GM21825 (cell line): ENCODE measurements around the gene SLC16A14.
A peak's percentile ranks its signal among the peaks of the same experiment; 100 is the strongest.
"Not testable (repeated sequence)": the region's sequence is repeated elsewhere in the genome, so short reads cannot be mapped to it uniquely, and the experiment has no call there.

Experiments used
- ATAC-seq: cut with Tn5 transposase; IDR thresholded peaks from one replicate; pipeline ENCODE4 v1.9.1; 2021; ENCODE audit warnings: mild to moderate bottlenecking, moderate library complexity; ENCODE audit not compliant: unreplicated experiment

SLC16A14 gene, protein sequence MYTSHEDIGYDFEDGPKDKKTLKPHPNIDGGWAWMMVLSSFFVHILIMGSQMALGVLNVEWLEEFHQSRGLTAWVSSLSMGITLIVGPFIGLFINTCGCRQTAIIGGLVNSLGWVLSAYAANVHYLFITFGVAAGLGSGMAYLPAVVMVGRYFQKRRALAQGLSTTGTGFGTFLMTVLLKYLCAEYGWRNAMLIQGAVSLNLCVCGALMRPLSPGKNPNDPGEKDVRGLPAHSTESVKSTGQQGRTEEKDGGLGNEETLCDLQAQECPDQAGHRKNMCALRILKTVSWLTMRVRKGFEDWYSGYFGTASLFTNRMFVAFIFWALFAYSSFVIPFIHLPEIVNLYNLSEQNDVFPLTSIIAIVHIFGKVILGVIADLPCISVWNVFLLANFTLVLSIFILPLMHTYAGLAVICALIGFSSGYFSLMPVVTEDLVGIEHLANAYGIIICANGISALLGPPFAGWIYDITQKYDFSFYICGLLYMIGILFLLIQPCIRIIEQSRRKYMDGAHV

GRCh38 chr2:230068651-230069055 is at the start of gene SLC16A14:
SLC16A14 (minus strand) TSS chr2:230068924; CDS start chr2:230059352, 9,572 bp downstream.
- peak; percentile 36 for ATAC-seq

DNA sequence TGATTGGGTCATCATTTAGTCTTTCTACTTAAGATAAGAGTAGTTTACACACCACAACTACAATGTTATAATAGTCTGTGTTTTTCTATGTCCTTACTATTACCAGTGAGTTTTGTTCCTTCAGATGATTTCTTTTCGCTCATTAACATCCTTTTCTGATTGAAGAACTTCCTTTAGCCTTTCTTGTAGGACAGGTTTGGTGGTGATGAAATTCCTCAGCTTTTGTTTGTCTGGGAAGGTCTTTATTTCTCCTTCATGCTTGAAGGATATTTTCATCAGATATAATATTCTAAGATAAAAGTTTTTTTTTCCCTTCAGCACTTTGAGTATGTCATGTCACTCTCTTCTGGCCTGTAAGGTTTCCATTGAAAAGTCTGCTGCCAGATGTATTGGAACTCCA is 38.0 kb upstream of the SLC16A14 start:
- ATAC-seq, result no peak

- ATAC-seq, result not testable (repeated sequence)
Observed at GRCh38 chr2:230101967-230102366, 33.2 kb upstream of the SLC16A14 start.

DNA sequence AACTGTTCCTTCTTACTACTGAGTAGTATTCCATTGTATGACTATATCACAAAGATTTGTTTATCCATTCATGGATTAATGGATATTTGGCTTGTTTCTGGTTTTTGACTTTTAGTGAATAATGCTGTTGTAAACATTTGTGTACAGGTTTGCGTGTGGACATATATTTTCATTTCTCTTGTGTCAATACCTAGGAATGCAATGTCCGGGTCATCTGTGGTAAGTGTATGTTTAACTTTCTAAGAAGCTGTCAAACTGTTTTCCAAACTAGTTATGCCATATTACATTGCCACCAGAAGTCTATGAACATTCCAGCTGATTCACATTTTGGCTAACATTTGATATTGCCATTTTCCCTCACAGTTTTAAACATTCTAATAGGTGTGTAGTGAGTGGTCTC is 29.1 kb upstream of the SLC16A14 start:
- ATAC-seq, result no peak

DNA sequence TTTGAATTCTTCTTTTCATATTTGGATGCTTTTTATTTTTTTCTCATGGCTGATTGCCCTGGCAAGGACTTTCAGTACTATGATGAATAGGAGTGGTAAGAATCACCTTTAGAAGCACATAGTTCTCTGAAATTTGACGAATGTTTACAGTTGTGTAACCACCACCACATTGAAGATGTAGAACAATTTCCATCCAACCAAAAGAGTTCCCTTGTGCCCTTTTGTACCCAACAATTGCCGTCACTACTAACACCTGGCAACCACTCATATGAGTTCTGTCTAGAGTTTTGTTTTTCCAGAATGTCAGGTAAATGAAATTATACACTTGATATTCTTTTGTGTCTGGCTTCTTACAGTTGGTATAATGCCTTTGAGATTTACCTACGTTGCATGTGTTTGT is 28.7 kb upstream of the SLC16A14 start:
- ATAC-seq, result no peak

DNA sequence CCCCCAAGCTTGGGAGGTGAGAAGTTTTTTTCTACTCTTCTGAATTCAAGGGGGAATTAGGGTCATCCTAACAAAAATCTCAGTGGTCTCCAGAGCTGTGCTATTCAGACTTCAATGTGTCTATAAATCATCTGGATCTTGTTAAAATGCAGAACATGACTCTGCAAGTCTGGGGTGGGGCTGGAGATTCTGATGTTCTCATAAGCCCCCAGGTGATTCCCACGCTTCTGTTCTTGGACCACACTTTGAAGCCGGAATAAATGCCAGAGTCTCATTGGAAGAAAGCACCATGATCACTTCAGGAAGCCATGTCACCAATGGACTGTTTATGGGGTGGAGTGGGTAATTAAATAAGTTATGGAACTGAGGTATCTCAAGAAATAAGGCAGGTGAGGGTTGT is 22.2 kb upstream of the SLC16A14 start:
- no peak for ATAC-seq

- ATAC-seq, result no peak
Observed at GRCh38 chr2:230085201-230085600, 16.5 kb upstream of the SLC16A14 start.

- no peak for ATAC-seq
Observed at GRCh38 chr2:230077851-230078547, 9.3 kb upstream of the SLC16A14 start.

GRCh38 chr2:230076819-230077218 is 8.1 kb upstream of the SLC16A14 start:
- no peak for ATAC-seq

DNA sequence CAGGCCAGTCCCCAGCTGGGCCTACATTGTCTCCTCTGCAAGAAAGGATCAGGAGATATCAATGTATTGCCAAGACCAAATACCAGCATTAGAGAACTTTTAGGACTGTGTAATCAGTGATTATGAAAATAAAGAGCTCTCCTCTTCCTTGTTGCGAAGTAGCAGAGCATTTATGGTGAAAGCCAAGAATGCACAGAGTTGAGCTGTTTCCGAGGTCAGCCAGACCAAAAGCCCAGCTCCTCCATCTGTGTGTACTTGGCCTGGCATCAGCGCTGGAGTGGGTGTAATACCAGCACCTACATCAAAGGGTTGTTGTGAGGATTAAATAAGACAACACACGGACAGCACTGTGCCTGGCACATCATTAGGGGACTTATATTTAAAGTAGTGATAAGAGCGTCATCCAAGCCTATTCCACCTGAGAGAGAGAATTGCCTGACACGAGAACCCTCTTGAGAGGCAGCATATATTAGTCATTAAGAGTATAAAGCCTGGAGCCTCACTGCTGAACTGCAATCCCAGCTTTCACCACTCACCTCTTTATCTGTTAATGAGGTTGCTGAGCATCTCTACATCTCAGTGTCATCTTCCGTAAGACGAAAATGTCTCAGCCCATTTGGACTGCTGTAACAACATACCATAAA is 7.4 kb upstream of the SLC16A14 start:
- no peak for ATAC-seq

- ATAC-seq, result no peak
Observed at GRCh38 chr2:230071421-230071820, 2.7 kb upstream of the SLC16A14 start.

DNA sequence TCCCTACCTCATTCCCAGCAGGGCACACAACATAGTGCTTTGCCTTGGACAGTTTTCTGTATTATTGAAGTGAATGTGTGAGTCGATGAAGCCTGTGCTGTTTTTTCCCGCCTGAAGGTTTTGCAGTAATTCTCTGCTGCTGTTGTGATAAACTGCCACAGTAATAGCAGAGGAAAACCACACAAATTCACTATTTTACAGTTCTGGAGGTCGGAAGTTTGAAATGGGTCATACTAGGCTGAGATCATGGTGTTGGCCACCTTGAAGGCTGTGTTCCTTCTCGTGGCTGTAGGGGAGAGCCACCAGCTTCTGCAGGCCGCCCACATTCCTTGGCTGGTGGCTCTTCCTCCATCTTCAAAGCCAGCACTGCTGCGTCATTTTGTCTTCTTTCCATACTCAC is 678 bp upstream of the SLC16A14 start:
- no peak for ATAC-seq

DNA sequence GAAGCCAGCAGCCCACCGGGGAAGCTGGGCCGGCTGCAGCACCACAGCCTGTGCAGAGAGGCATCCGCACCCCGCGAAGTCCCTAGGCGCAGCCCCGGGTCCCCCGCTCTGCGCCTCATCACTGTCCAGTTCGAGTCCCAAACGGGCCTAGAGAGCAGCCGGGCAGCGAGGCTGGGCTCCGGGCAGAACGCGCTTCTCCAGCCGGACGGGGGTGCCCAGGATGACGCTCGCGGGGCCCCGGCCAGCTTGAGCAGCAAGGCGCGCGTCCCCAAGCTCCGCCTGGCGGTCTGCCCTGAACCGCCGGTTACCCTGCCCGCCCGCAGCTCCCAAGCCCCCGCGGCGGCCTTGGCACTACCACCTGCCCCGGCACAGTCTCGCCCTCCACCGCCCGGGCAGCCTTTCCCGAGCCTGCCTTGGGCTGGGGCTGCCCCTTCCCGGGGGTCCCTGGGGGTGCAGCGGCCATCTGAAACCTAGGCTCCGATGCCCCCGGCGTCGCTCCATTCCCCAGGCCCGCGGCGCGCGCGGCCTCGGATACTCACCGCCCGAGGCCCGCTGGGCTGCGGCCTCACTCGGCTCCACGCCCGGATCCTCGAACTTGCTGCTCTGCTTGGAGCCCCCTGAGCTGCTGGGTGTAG is 591 bp downstream of the SLC16A14 start:
- ATAC-seq, result peak; percentile 40

- ATAC-seq, result no peak
Observed at GRCh38 chr2:230060672-230061293, 7.9 kb downstream of the SLC16A14 start.

GRCh38 chr2:230053753-230054478 is 14.8 kb downstream of the SLC16A14 start:
- no peak for ATAC-seq

- ATAC-seq, result no peak
Observed at GRCh38 chr2:230052299-230052698, 16.4 kb downstream of the SLC16A14 start.

GRCh38 chr2:230050136-230050535 is 18.6 kb downstream of the SLC16A14 start:
- no peak for ATAC-seq

GRCh38 chr2:230048010-230048671 is 20.6 kb downstream of the SLC16A14 start:
- no peak for ATAC-seq

DNA sequence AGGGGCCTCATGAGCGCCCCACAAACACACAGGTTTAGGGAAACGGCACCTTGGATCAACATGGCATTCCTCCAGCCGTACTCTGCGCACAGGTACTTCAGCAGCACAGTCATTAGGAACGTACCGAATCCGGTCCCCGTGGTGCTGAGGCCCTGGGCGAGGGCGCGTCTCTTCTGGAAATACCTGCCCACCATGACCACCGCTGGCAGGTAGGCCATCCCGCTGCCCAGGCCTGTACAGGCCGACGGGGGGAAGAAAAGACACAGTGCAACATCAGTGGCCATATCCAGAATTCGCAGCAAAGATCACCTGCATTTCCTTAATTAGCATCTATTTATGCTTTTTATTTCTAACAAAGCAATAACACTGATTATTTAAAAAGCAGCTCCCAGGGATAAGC is 22.2 kb downstream of the SLC16A14 start:
- ATAC-seq, result no peak
